Measurements from ENCODE around the gene CPM. TPM values are rescaled to one million over a fixed set of nuclear protein-coding genes. Genes with fewer than 3 reads are reported as not detected.
A peak's percentile ranks its signal among the peaks of the same experiment; 100 is the strongest.
"Not testable (repeated sequence)": the region's sequence is repeated elsewhere in the genome, so short reads cannot be mapped to it uniquely, and the experiment has no call there.

Gene CPM
- polyA plus RNA-seq, 1 experiment: 5.4 TPM

- peak overlapping the region; percentile 52 for H3K4me3 ChIP-seq (ENCODE audit: low read depth, low read length)
- H3K27ac ChIP-seq (ENCODE audit: low read depth, low read length): no peak overlapping the region
- DNase-seq (ENCODE audit: low read depth, low spot score): no peak
- peaks cover 10% of the 10 kb centered on the region; the same call in 1 of the 2 replicates for H3K9me3 ChIP-seq (ENCODE audit: control insufficient read depth, insufficient read depth, low read length)
- TF ChIP-seq CTCF (IDR thresholded peaks at IDR 0.05; ENCODE audit: low read depth, low read length): no peak
- POLR2A ChIA-PET: interaction anchor here (0.6 kb wide), 1 partner anchor 60 kb away, joined by 3 read pairs; no protein-coding TSS in a partner anchor
- H3K27me3 ChIP-seq (ENCODE audit: control insufficient read depth, insufficient read depth, low read length): no peaks in the 10 kb centered on the region
- CTCF ChIA-PET: interaction anchor here (0.6 to 11.1 kb wide), 4 partner anchors 17 to 772 kb away, joined by 3 to 110 read pairs (median 4); no protein-coding TSS in a partner anchor
Observed at GRCh38 chr12:68812553-68813241, 120.3 kb downstream of the CPM start.

GRCh38 chr12:68811573-68811972 lies 121.4 kb downstream of the CPM start:
- not testable (repeated sequence) for H3K27me3 ChIP-seq (ENCODE audit: control insufficient read depth, insufficient read depth, low read length); H3K27ac ChIP-seq (ENCODE audit: low read depth, low read length); DNase-seq (ENCODE audit: low read depth, low spot score)
- ChIA-PET CTCF (interaction anchor here (0.9 to 11.1 kb wide), 3 partner anchors 18 to 343 kb away, joined by 3 to 110 read pairs (median 6); no protein-coding TSS in a partner anchor), POLR2A (interaction anchor here (0.6 kb wide), 1 partner anchor 10 kb away, joined by 3 read pairs; no protein-coding TSS in a partner anchor)
- peaks cover 10% of the 10 kb centered on the region; the same call in 1 of the 2 replicates for H3K9me3 ChIP-seq (ENCODE audit: control insufficient read depth, insufficient read depth, low read length)
- H3K4me3 ChIP-seq (ENCODE audit: low read depth, low read length): peak overlapping the region; percentile 41

GRCh38 chr12:68810027-68810389 lies 123.0 kb downstream of the CPM start:
- POLR2A ChIA-PET: interaction anchor here (0.8 kb wide), 1 partner anchor 14 kb away, joined by 10 read pairs; no protein-coding TSS in a partner anchor
- H3K9me3 ChIP-seq (ENCODE audit: control insufficient read depth, insufficient read depth, low read length): peaks cover 10% of the 10 kb centered on the region; the same call in 1 of the 2 replicates
- H3K4me3 ChIP-seq (ENCODE audit: low read depth, low read length): peak overlapping the region; percentile 97
- DNase-seq (ENCODE audit: low read depth, low spot score); CTCF ChIA-PET; H3K27me3 ChIP-seq (ENCODE audit: control insufficient read depth, insufficient read depth, low read length); H3K27ac ChIP-seq (ENCODE audit: low read depth, low read length): not testable (repeated sequence)

- peak overlapping the region; percentile 97 for H3K4me3 ChIP-seq (ENCODE audit: low read depth, low read length)
- CTCF ChIA-PET: interaction anchor here (1.0 to 2.9 kb wide), 3 partner anchors 10 to 22 kb away, joined by 3 to 13 read pairs (median 11); no protein-coding TSS in a partner anchor
- H3K27me3 ChIP-seq (ENCODE audit: control insufficient read depth, insufficient read depth, low read length): no peaks in the 10 kb centered on the region
- peak overlapping the region; percentile 99 for H3K27ac ChIP-seq (ENCODE audit: low read depth, low read length)
- H3K9me3 ChIP-seq (ENCODE audit: control insufficient read depth, insufficient read depth, low read length): peaks cover 10% of the 10 kb centered on the region; the same call in 1 of the 2 replicates
- POLR2A ChIA-PET: interaction anchor here (0.6 to 2.4 kb wide), 6 partner anchors 8 to 198 kb away, joined by 3 to 31 read pairs (median 4); partner anchors contain the start of genes RAP1B and SLC35E3
- DNase-seq (ENCODE audit: low read depth, low spot score): no peak
- TF ChIP-seq CTCF (IDR thresholded peaks at IDR 0.05; ENCODE audit: low read depth, low read length): no peak
Observed at GRCh38 chr12:68809190-68810026, 123.6 kb downstream of the CPM start.

GRCh38 chr12:68808388-68809189 lies 124.4 kb downstream of the CPM start:
- Histone ChIP-seq H3K4me3 (ENCODE audit: low read depth, low read length) (peak overlapping the region; percentile 97), H3K27me3 (ENCODE audit: control insufficient read depth, insufficient read depth, low read length) (no peaks in the 10 kb centered on the region), H3K9me3 (ENCODE audit: control insufficient read depth, insufficient read depth, low read length) (peaks cover 10% of the 10 kb centered on the region; the same call in 1 of the 2 replicates), H3K27ac (ENCODE audit: low read depth, low read length) (peak overlapping the region; percentile 99)
- ChIA-PET CTCF (interaction anchor here (0.6 to 2.9 kb wide), 16 partner anchors 8 to 1388 kb away, joined by 3 to 13 read pairs (median 4); no protein-coding TSS in a partner anchor), POLR2A (interaction anchor here (0.5 to 2.4 kb wide), 7 partner anchors 9 to 198 kb away, joined by 3 to 31 read pairs (median 4); partner anchors contain the start of genes RAP1B and SLC35E3)
- peak; percentile 75 for DNase-seq (ENCODE audit: low read depth, low spot score)
- TF ChIP-seq CTCF (IDR thresholded peaks at IDR 0.05; ENCODE audit: low read depth, low read length): no peak
